HepG2 (cell line): Measurements from ENCODE around the gene NSD1. TPM values are rescaled to one million over a fixed set of nuclear protein-coding genes. Genes with fewer than 3 reads are reported as not detected.

Experiments used
- ATF7 ChIP-seq, 2 experiments: fragments of 450-650 bp in 1 of 2; sonication (generic) in 1 of 2; formaldehyde crosslinking in 1 of 2; IDR thresholded peaks; 2 replicates each; pipeline versions ENCODE4 v1.4.0 to v1.6.1; 2016 to 2020; ENCODE audit warnings: antibody characterized with exemption in 1 of 2, mild to moderate bottlenecking in 1 of 2, missing genetic modification reagents in 1 of 2
- CTCF ChIP-seq: sonication (generic); formaldehyde crosslinking; IDR thresholded peaks from 2 replicates; pipeline ENCODE4 v1.5.0; 2020; ENCODE audit warnings: mild to moderate bottlenecking, missing genetic modification reagents, moderate library complexity
- ERF ChIP-seq: IDR thresholded peaks from 2 replicates; pipeline ENCODE4 v1.6.1; 2018; ENCODE audit warnings: missing biosample characterization, missing genetic modification reagents
- GTF3A ChIP-seq: sonication (generic); formaldehyde crosslinking; conservative IDR thresholded peaks from 2 replicates; pipeline ENCODE4 v1.4.0; 2020; ENCODE audit warnings: mild to moderate bottlenecking, missing genetic modification reagents
- HMG20B ChIP-seq: conservative IDR thresholded peaks from 2 replicates; pipeline ENCODE4 v1.6.1; 2016; ENCODE audit warnings: missing genetic modification reagents, missing compliant biosample characterization
- MIXL1 ChIP-seq: IDR thresholded peaks from 2 replicates; pipeline ENCODE4 v1.6.1; 2016
- PAF1 ChIP-seq: IDR thresholded peaks from 2 replicates; pipeline ENCODE4 v1.6.1; 2016; ENCODE audit warnings: missing genetic modification reagents, missing compliant biosample characterization
- PPARG ChIP-seq: conservative IDR thresholded peaks from 2 replicates; pipeline ENCODE4 v1.6.1; 2016; ENCODE audit warnings: missing biosample characterization, missing genetic modification reagents
- RNF2 ChIP-seq: fragments of 450-650 bp; conservative IDR thresholded peaks from 2 replicates; pipeline ENCODE4 v1.6.1; 2016; ENCODE audit warnings: low read depth
- SMAD3 ChIP-seq: sonication (generic); formaldehyde crosslinking; IDR thresholded peaks from 2 replicates; pipeline ENCODE4 v1.4.0; 2020; ENCODE audit warnings: missing genetic modification reagents
- SMYD3 ChIP-seq: sonication (generic); formaldehyde crosslinking; IDR thresholded peaks from 2 replicates; pipeline ENCODE4 v1.8.1; 2023; ENCODE audit warnings: mild to moderate bottlenecking, missing genetic modification reagents
- SRSF4 ChIP-seq: fragments of 200-400 bp; formaldehyde crosslinking; IDR thresholded peaks from one replicate; pipeline ENCODE4 v1.6.1; 2018; ENCODE audit warnings: mild to moderate bottlenecking, low read depth, low read length, moderate library complexity; ENCODE audit not compliant: poor library complexity, severe bottlenecking
- TAF1 ChIP-seq: sonication (generic); formaldehyde crosslinking; IDR thresholded peaks from 2 replicates; pipeline ENCODE4 v1.4.0; 2020; ENCODE audit warnings: missing genetic modification reagents
- U2AF1 ChIP-seq: fragments of 200-400 bp; formaldehyde crosslinking; optimal IDR thresholded peaks from 2 replicates; pipeline ENCODE3; 2017; ENCODE audit warnings: mild to moderate bottlenecking, low read depth, low read length
- ZNF20 ChIP-seq: sonication (generic); formaldehyde crosslinking; IDR thresholded peaks from 2 replicates; pipeline ENCODE4 v1.4.0; 2020; ENCODE audit warnings: mild to moderate bottlenecking, moderate library complexity, missing genetic modification reagents
- ZNF224 ChIP-seq: sonication (generic); formaldehyde crosslinking; IDR thresholded peaks from 2 replicates; pipeline ENCODE4 v1.5.0; 2020; ENCODE audit warnings: mild to moderate bottlenecking, missing genetic modification reagents
- ZNF598 ChIP-seq: sonication (generic); formaldehyde crosslinking; IDR thresholded peaks from 2 replicates; pipeline ENCODE4 v1.5.1; 2020; ENCODE audit warnings: mild to moderate bottlenecking, missing genetic modification reagents, borderline replicate concordance
- ZNF678 ChIP-seq: sonication (generic); formaldehyde crosslinking; IDR thresholded peaks from 2 replicates; pipeline ENCODE4 v1.4.0; 2020; ENCODE audit warnings: mild to moderate bottlenecking, missing genetic modification reagents
- ZNF878 ChIP-seq: sonication (generic); formaldehyde crosslinking; IDR thresholded peaks from 2 replicates; pipeline ENCODE4 v1.8.1; 2023; ENCODE audit warnings: mild to moderate bottlenecking, missing genetic modification reagents, moderate library complexity
- polyA plus RNA-seq, 8 experiments: library from polyadenylated mRNA; depleted of rRNA in 3 of 8; stranded (reverse) in 7 of 8; unstranded in 1 of 8; fragments of >200 nt; fragmentation: Illumina TruSeq in 4 of 8; extraction: Trizol in 4 of 8; gene quantifications; 2 replicates each; pipeline versions ENCODE4 v1.2.1 to v1.2.3, GENCODE V29; 2011 to 2016; ENCODE audit warnings: low read depth in 4 of 8, missing spikeins in 1 of 8, mixed read lengths in 1 of 8; ENCODE audit not compliant: insufficient read depth in 1 of 8
- total RNA-seq, 5 experiments: library from RNA; depleted of rRNA; stranded (reverse); fragments of >200 nt; fragmentation: Illumina TruSeq; extraction: Trizol; gene quantifications; 2 replicates each; pipeline ENCODE4 v1.2.3, GENCODE V29; 2016; ENCODE audit warnings: low read depth in 1 of 5
- TF ChIP-seq, protein P1 (sequence below), 2 experiments: IDR thresholded peaks; 2 replicates each; pipeline ENCODE4 v1.6.1; 2011 to 2012; ENCODE audit warnings: low read length in 2 of 2, borderline replicate concordance in 1 of 2, low read depth in 1 of 2, mild to moderate bottlenecking in 1 of 2, moderate library complexity in 1 of 2
- TF ChIP-seq, protein P2 (sequence below): sonication (generic); formaldehyde crosslinking; IDR thresholded peaks from 2 replicates; pipeline ENCODE4 v1.4.0; 2020; ENCODE audit warnings: missing genetic modification reagents
- TF ChIP-seq, protein P3 (sequence below): IDR thresholded peaks from 2 replicates; pipeline ENCODE4 v1.6.1; 2016; ENCODE audit warnings: low read depth, control low read depth

The NSD1 gene
- total and polyA plus RNA-seq, 2 of the 13 experiments (the other 11 are each of a cell fraction or from before 2014, with no cell fraction given): 0.01 to 0.09 TPM

DNA sequence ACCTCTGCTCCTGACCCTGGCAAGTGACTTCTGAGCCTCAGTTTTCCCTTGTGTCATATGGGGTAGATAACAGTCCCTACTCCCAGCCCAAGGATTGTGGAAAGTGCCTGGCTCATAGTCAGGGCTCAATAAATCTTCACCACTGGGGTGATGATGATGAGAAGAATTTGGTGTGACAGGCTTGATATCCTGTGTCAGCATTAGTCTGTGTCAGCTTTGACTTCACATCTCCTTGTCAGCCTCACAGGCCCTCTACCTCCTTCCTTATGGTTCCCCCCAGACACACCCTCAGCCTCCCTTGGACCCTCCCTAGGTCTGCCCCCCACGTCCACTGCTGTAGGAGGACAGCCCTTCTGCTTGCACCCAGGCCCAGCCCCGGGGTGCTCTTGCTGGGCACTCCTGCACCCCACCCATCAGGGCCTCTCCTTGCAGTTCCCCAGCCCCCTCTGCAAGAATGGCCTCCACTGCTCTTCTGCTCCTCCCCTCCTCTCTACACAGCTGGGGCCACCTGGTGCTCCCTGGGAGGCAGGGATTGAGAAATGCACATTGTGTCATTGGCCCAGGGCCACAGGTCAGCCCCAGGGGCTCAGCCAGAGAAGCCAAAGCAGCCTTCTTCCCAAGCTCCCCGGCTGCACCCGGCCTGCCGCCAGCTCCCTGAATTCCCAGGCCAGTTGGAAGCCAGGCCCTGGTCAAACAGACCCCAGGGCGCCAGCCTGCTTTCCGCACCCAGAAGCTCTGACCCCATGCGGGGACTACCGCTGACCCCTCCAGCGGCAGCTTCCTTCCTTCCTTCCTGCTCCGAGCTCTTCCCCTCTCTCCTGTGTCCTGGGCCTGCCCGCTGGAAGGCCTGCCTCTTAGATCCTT, 39.1 kb upstream of the NSD1 start (continued):
- TF ChIP-seq, protein P1, sequence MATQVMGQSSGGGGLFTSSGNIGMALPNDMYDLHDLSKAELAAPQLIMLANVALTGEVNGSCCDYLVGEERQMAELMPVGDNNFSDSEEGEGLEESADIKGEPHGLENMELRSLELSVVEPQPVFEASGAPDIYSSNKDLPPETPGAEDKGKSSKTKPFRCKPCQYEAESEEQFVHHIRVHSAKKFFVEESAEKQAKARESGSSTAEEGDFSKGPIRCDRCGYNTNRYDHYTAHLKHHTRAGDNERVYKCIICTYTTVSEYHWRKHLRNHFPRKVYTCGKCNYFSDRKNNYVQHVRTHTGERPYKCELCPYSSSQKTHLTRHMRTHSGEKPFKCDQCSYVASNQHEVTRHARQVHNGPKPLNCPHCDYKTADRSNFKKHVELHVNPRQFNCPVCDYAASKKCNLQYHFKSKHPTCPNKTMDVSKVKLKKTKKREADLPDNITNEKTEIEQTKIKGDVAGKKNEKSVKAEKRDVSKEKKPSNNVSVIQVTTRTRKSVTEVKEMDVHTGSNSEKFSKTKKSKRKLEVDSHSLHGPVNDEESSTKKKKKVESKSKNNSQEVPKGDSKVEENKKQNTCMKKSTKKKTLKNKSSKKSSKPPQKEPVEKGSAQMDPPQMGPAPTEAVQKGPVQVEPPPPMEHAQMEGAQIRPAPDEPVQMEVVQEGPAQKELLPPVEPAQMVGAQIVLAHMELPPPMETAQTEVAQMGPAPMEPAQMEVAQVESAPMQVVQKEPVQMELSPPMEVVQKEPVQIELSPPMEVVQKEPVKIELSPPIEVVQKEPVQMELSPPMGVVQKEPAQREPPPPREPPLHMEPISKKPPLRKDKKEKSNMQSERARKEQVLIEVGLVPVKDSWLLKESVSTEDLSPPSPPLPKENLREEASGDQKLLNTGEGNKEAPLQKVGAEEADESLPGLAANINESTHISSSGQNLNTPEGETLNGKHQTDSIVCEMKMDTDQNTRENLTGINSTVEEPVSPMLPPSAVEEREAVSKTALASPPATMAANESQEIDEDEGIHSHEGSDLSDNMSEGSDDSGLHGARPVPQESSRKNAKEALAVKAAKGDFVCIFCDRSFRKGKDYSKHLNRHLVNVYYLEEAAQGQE (IDR thresholded peaks at IDR 0.05; ENCODE audit: borderline replicate concordance in 1 of 2, low read depth in 1 of 2, low read length in 2 of 2): no peak
- TF ChIP-seq ZNF878 (CRISPR knock-in tag): no peak
- no peak for TF ChIP-seq ATF7 (IDR thresholded peaks at IDR 0.05)
- TF ChIP-seq ATF7 (CRISPR knock-in tag; IDR thresholded peaks at IDR 0.05): peak; percentile 55; the same call in 1 of the 2 replicates
- no peak for TF ChIP-seq ZNF20 (CRISPR knock-in tag)
- TF ChIP-seq RNF2: no peak
- TF ChIP-seq ZNF598 (CRISPR knock-in tag): no peak
- TF ChIP-seq SRSF4: no peak
- TF ChIP-seq ZNF678 (CRISPR knock-in tag): no peak
- 0 out of 2 replicates have a peak, but pooled peaks have one; percentile 63 for TF ChIP-seq HMG20B (CRISPR knock-in tag)
- no peak for TF ChIP-seq PPARG
- TF ChIP-seq, protein P2, sequence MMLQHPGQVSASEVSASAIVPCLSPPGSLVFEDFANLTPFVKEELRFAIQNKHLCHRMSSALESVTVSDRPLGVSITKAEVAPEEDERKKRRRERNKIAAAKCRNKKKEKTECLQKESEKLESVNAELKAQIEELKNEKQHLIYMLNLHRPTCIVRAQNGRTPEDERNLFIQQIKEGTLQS (CRISPR knock-in tag): no peak; the same call in 1 of the 2 replicates
- 0 out of 2 replicates have a peak, but pooled peaks have one; percentile 33 for TF ChIP-seq TAF1 (CRISPR knock-in tag)
- 0 out of 2 replicates have a peak, but pooled peaks have one; percentile 33 for TF ChIP-seq MIXL1 (CRISPR knock-in tag)
- no peak; the same call in 1 of the 2 replicates for TF ChIP-seq ZNF224
- peak; percentile 19; the same call in 1 of the 2 replicates for TF ChIP-seq ERF (CRISPR knock-in tag)
- TF ChIP-seq, protein P3, sequence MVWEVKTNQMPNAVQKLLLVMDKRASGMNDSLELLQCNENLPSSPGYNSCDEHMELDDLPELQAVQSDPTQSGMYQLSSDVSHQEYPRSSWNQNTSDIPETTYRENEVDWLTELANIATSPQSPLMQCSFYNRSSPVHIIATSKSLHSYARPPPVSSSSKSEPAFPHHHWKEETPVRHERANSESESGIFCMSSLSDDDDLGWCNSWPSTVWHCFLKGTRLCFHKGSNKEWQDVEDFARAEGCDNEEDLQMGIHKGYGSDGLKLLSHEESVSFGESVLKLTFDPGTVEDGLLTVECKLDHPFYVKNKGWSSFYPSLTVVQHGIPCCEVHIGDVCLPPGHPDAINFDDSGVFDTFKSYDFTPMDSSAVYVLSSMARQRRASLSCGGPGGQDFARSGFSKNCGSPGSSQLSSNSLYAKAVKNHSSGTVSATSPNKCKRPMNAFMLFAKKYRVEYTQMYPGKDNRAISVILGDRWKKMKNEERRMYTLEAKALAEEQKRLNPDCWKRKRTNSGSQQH (CRISPR knock-in tag): 0 out of 2 replicates have a peak, but pooled peaks have one; percentile 56
- 0 out of 2 replicates have a peak, but pooled peaks have one; percentile 24 for TF ChIP-seq SMAD3
- TF ChIP-seq GTF3A (CRISPR knock-in tag): no peak
- 0 out of 2 replicates have a peak, but pooled peaks have one; percentile 27 for TF ChIP-seq PAF1 (CRISPR knock-in tag)
- TF ChIP-seq SMYD3 (CRISPR knock-in tag): 0 out of 2 replicates have a peak, but pooled peaks have one; percentile 40
- peak; percentile 61 for TF ChIP-seq CTCF (CRISPR knock-in tag)
- TF ChIP-seq U2AF1: no peak
